GM06990 (cell line): ENCODE measurements around the gene LSS.

Source experiments
- DNase-seq: peaks from one replicate; pipeline ENCODE4 v3.0.0-alpha.2; 2011; ENCODE audit not compliant: insufficient read length; ENCODE audit errors: extremely low read depth
- H3K27me3 ChIP-seq: replicated peaks from 2 replicates; pipeline ENCODE4 v1.6.0; 2011; ENCODE audit warnings: low read length; ENCODE audit not compliant: control insufficient read depth, insufficient read depth
- H3K36me3 ChIP-seq: 2 replicates; pipeline ENCODE4 v1.5.1; 2011; ENCODE audit warnings: low read length; ENCODE audit not compliant: control insufficient read depth, insufficient read depth
- H3K4me3 ChIP-seq: replicated peaks from 2 replicates; pipeline ENCODE4 v1.5.1; 2011; ENCODE audit warnings: low read depth, mild to moderate bottlenecking, control low read depth, low read length
- TF ChIP-seq, protein P1 (sequence below): IDR thresholded peaks from 2 replicates; pipeline ENCODE4 v1.5.1; 2011; ENCODE audit warnings: low read length, control low read depth, mild to moderate bottlenecking, inconsistent platforms; ENCODE audit not compliant: insufficient read depth, poor library complexity, severe bottlenecking

Gene LSS

DNA sequence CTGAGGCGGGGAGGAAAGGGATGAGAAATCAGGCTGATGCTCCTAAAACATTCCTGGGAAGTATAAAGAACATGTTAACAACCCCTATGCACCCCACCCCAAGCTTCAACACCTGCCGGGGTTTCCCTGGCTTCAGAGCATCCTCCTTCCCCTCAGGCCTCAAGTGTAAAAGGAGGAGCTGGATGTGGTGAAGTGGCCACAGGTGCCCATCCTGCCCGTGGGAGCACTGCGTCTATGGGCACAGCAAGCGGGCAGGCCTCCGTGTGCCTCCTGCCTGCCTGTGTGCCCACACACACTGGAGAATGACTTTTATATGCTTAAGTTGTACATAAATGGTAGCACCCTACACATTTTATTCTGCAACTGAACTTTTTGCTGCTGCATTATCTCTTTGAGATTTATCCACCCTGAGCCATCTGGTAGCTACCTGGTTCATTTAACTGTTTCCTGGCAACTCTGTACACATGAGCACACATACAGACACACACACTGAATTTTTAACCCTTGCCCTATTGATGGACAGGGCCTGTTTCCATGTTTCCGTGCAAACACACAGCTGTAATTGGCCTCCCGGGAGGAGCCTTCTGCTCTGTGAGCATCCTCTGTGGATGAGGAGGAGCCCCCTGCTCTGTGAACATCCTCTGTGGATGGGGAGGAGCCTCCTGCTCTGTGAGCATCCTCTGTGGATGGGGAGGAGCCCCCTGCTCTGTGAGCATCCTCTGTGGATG lies 59.8 kb downstream of the LSS start:
- Histone ChIP-seq H3K36me3 (no peaks in the 10 kb centered on the region), H3K27me3 (no peaks in the 10 kb centered on the region), H3K4me3 (no peak overlapping the region)
- TF ChIP-seq, protein P1, sequence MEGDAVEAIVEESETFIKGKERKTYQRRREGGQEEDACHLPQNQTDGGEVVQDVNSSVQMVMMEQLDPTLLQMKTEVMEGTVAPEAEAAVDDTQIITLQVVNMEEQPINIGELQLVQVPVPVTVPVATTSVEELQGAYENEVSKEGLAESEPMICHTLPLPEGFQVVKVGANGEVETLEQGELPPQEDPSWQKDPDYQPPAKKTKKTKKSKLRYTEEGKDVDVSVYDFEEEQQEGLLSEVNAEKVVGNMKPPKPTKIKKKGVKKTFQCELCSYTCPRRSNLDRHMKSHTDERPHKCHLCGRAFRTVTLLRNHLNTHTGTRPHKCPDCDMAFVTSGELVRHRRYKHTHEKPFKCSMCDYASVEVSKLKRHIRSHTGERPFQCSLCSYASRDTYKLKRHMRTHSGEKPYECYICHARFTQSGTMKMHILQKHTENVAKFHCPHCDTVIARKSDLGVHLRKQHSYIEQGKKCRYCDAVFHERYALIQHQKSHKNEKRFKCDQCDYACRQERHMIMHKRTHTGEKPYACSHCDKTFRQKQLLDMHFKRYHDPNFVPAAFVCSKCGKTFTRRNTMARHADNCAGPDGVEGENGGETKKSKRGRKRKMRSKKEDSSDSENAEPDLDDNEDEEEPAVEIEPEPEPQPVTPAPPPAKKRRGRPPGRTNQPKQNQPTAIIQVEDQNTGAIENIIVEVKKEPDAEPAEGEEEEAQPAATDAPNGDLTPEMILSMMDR, result no peak
- no peak for DNase-seq

DNA sequence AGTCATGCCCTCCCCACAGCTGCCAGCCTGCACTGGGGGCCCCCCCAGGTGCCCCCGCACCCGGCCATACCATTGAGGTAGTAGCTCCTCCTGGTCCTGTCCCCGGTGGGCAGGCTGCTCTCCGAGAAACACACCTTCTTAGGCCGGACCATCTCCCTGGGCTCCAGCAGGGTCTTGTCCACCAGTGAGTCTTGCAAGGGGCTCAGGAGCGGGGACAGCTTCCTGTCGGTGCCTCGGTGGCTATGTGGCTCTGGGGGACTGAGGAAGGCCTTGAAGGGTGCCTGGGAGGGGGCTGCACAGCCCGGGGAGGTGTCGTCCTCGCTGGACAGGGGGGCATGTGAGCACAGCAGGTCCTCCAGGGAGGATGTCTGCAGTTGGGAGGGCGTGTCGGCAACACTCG lies 60.3 kb downstream of the LSS start:
- TF ChIP-seq, protein P1, result no peak
- no peaks in the 10 kb centered on the region for H3K36me3 ChIP-seq
- no peak overlapping the region for H3K4me3 ChIP-seq
- no peaks in the 10 kb centered on the region for H3K27me3 ChIP-seq
- peak; percentile 2 for DNase-seq

DNA sequence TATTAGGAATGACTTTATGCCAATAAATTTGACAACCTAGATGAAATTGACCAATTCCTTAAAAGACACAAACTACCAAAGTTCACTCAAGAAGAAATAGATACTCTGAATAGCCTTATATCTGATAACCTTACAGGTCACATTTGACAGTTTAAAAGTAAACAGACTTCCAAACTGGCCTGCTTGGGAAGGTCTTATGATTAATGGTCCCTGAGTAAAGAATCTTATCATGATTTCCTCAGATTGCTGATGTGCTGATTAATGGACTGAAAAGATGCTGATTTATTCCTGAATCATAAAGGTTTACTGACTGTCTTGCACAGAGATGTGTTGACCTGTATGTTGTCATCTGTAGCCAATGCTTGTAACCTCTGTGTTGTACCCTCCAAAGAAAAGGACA lies 63.5 kb downstream of the LSS start:
- Histone ChIP-seq H3K36me3 (no peaks in the 10 kb centered on the region), H3K4me3 (no peak overlapping the region), H3K27me3 (no peaks in the 10 kb centered on the region)
- TF ChIP-seq, protein P1, result no peak
- DNase-seq, result no peak

DNA sequence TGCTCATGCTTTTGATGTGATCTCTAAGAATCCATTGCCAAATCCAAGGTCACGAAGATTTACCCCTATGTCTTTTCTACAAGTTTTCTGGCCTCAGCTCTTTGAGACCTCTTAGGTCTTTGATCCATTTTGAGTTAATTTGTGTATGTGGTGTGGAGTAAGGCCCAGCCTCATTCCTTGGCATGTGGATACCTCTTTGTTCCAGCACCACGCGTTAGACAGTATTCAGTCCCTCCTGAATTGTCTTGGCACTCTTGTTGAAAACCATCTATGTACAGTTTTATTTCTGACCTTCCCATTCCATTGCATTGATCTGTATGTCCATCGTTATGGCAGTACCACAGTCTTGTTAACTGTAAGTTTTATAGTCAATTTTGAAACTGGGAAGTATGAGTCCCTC lies 65.2 kb downstream of the LSS start:
- H3K4me3 ChIP-seq, result no peak overlapping the region
- no peak for DNase-seq
- H3K36me3 ChIP-seq, result no peaks in the 10 kb centered on the region
- no peaks in the 10 kb centered on the region for H3K27me3 ChIP-seq
- TF ChIP-seq, protein P1, result no peak

DNA sequence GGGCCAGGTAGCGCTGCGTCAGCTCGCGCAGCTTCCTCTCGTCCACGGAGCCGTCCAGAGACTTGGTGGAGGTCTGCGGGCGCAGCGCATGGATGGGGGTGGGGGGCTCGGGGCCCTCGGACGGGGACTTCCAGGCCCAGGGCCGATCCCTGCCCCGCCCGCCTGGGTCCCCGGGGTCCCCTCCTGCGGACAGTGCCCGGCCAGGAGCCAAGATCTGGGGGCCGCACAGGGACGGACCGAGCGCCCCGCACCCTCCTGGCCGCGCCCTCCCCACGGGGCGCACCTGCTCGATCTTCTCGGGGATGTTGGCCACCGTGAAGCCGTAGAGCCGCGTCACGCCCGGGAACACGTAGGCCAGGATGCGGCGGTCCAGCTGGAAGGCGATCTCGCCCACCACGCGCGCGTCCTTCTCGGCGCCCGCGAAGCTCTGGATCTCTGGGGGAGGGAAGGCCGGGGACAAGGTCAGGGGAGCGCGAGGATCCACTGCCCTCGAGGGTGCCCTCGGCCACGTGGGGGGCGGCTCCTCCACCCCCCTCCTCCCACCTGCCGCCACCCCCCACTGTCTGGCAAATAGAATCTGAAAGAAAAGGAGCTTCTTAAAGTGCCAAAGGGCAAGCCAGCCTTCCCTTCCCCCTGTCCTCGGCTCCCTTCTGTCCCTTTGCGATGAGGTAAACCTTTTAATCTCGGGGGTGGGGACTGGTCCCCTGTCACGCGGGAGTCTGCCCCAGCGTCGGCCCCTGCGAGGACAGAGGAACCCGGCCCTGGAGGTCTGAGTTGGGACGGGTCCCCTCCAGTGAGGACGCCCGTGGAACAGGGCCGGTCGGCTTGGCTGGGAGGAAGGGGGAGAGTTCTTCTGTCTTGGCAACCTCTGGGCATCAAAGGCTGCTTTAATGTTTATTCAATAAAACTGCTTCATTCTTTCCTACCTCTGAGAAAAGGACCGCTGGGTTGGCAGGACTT lies 66.7 kb downstream of the LSS start:
- Histone ChIP-seq H3K36me3 (no peaks in the 10 kb centered on the region), H3K4me3 (no peak overlapping the region), H3K27me3 (no peaks in the 10 kb centered on the region)
- DNase-seq, result peak; percentile 9
- TF ChIP-seq, protein P1, result no peak
